IPS-NIHi7 (cell line): Measurements from ENCODE around the gene IL1RAPL1.
A peak's percentile ranks its signal among the peaks of the same experiment; 100 is the strongest.

Experiments used
- DNase-seq: peaks from one replicate; pipeline ENCODE4 v3.0.0; 2012; ENCODE audit warnings: mixed read lengths; ENCODE audit errors: extremely low spot score

The IL1RAPL1 gene

DNA sequence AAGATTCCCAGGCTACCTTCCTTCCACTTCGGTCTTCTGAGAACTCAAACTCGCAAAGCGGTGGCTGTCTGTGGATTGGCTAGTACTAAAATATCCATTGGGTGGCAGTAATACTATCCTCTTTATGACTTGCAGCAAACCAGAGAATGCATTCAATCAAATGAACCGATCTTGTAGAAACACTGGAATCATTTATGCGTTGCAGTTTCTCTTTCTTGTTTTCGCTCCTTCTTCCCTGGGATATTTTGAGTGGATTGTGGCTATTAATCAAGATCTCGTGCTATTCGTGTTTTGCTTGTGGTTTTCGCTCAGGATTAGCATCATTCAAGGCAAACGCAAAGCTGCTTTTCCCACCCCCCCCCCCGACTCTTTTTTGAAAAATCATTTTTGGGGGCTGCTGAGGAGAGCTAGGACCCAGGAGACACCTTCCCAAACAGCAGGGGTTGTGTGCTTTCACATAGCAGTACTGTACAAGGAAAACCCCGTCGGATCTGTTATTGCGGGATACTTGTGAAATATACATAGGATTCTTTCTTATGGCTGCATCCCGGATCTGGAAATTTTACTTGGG, at the start of gene IL1RAPL1:
Gene IL1RAPL1 (plus strand): TSS at position 466 of the 571 bp plus-strand sequence.
- DNase-seq: no peak

DNA sequence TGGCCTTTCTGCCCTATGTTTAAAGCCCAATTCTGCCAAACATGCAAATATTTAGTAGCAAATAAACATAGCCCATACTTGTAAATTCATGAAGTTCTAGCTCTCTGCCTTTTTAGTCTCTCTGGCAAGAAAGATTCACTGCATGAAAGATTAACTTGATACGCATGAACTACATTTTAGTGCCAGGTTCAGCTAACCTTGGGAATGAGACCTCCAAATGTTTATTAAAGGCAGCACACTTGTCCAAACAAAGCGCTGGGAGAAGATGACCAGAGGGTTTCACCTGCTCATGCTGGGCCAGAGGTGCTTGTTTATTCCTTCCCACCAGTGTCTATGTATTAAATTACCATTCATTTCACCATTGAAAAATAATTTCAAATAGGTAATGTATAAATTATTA, 44.5 kb upstream of the IL1RAPL1 start:
- no peak for DNase-seq

DNA sequence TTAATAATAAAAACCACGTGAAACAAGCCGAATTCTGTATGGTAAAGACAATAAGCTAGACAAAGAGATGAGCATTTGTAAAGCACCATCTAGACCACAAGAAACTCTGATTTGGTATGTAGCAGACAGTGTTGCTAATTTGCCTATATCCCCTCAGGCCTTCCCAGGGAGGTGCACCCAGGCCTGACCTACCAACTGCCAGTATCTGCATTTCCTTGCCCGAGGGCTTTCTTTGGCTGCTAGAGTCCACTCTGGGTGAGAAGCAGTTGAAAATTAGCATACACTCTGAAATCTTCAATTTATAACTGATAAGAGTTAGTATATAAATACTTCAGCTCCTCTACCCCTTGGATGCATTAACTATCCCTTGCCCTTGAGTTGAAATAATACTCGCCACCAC, 37.4 kb upstream of the IL1RAPL1 start:
- DNase-seq: peak; percentile 27

DNA sequence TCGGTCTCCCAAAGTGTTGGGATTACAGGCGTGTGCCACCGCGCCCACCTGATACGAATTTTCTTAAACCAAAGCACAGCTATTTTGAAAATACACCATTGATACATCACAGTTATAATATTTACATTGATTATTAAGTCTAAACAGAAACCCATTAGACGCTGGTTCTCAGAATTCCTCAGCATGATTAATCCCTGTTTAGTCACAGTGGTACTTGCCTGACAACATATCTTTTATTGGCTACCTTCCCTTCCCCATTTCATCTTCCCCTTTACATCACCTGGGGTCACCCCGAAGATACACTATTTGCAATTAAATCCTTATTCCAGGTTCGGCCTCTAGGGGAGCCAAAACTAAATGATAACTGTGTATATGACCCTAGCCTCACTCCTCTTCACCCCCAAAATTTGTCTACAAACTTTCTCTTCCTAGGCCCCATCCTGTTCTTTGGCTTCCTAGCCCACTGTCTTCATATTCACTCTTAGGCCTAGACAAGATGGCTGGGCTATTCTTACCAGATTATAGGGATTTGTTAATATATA, 36.8 kb upstream of the IL1RAPL1 start:
- DNase-seq: no peak

DNA sequence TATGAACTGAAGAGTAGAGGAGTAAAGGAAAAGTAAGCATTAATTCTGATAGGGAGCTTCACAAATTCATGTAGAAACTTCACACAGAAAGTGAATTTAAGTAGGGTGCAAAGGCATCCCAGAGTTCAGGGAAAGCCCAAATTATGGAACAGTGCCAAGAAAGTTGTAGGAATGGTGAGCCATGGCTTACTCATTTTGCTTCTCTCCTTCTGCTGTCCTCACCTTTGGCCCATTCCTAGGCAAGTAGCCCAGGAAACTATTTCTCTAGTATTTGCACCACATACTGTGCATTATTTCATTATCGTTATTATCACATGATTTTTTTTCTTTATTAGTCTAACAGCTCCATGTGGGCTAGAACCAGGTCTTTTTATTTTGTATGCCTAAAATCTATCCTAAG, 34.9 kb upstream of the IL1RAPL1 start:
- no peak for DNase-seq

DNA sequence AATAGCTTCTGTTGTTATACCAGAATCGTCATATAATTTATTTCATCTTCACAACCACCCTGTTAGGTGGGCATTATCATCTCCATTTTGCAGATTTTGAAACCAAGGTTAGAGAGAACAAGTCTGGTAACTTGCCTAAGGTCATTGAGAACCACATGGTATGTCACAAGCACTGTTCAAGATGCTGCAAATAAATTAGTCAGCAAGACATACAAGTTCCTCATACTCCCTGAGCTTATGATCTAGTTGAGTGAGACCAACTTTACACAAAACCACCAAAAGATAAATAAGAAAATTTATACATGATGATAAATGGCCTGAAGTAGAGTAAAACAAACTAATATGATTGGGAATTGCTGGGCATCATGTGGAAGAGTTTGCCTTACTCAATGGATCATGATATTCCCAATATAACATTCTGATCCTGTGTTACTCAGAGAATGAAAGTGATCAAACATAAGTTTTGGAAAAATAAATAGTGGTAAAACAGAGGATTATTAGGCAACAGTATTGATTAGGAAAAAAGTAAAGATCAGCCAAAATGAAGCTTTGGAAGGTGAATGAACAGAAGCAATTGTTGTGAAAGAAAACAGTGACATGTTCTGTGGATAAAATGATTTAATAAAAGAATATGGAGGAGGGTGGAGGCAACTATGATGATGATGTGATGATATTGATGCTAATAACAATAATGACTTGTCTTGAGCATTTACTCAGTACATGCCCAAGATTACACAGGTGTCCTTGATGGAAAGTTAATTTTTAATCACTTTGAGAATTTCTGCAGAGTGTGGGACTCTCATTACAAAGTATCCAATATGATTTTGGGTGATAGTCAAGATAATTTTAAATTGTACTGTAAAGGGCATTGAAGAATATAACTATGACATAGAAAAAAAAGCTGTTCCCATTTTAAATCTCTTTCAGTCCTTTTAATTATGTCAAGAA, 34.1 kb upstream of the IL1RAPL1 start:
- no peak for DNase-seq

DNA sequence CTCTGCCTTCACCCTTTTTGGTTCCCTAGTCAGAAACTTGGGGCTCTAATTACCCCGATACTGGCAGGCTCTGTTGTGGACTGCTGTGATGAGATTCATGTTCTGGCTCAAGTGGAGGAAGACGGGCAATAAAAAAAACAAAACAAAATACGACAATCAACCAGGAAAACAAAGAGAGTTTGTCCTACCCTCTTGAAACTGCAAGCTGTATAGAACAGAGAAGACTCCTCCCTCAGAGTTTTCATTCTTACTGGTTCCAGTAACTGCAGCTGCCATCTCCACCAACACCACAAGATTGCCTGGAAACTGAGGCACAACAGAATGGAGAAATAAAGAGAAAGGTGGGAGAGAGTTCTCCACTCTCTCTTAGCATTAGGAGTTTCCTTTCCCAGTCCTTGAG, 11.1 kb upstream of the IL1RAPL1 start:
- DNase-seq: no peak

DNA sequence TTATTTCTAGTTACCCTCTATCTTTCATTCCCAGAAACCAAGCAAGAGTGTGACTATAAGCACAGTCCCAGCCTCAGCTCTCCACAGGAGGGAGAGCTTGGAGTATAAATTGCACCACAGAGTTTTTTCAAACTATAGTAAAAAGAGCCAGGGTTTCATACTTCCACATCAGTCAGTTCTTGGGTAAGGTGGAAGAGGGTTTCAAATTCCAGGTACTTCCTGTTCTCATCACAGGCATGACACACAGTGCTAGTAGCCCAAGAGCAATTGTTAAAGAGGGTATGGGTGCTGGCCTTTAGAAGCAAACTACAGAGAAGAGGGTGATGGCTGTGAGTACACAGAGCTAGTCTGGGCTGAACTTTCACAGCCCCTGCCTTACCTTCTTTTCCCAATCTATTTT, 5.7 kb upstream of the IL1RAPL1 start:
- DNase-seq: no peak

DNA sequence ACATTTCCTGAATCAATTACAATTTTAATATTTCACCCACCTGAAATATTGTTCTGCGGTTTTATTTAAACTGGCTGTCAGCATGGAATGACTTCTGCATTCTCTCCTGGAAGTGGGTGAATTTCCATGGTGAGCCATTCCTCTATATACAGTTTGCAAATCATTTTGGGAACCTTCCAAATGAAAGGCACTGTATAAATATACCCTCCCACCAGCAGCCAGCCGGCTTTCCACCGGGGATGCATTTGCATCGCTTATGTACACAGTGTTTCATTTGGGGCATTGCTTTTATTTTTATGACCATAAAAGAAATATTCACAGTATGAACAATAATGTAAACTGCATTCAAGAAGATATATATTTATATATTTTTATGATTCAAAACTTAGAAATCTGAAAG, 4.7 kb upstream of the IL1RAPL1 start:
- no peak for DNase-seq

DNA sequence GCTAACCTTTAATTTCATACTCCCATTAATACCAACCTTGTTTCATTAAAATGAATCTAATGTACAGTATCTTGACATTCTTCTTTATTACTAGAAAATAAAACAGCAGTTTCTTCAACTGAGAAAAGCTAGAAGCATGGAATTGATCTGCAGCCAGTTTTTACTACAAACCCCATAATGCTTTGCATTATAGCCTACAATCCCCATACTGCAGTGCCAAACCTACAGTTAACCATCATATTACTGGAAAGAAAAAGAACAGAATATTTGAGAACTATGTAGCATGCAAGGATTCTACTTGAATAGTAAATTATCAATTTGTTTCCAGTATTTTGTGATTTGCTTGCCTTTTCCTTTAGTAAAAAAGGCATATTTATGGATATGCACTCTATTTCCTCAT, 3.2 kb upstream of the IL1RAPL1 start:
- DNase-seq: no peak

DNA sequence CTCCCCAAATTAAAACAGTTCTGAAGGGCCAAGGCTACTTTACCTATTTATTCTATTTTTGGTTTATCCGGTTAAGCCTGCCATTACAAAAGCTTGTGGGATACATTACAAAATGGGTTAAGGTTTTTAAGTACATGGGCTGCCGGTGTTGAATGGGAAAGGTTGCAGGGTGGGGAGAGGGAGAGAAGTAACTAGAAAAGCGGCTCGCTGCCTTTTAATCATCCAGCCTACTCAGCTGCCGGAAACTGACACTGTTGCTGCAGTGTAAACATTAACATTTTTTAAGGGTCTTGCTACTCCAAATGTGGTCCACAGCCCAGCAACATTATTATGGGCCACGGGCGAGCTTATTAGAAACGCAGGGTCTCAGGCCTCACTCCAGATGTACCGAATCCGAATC, 1.5 kb upstream of the IL1RAPL1 start:
- peak; percentile 16 for DNase-seq

DNA sequence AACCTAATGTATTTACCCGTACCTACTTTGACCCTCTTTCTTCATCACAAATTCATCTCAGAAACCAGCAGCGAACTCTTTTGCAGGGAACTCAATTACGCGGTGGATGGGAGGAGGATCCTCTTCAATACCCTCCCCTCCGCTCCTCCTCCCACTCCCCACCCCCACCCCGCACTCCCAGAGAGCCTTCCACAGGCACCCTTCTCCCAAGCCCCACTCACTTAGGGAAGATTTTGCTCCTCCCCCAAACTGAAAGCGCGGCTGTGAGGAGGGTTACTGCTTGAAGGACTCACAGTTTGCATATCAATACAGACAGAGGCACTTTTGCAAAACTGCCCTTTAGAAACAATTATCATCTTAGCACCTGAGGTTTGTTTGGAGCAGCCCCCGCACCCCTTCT, 960 bp upstream of the IL1RAPL1 start:
- peak; percentile 61 for DNase-seq

DNA sequence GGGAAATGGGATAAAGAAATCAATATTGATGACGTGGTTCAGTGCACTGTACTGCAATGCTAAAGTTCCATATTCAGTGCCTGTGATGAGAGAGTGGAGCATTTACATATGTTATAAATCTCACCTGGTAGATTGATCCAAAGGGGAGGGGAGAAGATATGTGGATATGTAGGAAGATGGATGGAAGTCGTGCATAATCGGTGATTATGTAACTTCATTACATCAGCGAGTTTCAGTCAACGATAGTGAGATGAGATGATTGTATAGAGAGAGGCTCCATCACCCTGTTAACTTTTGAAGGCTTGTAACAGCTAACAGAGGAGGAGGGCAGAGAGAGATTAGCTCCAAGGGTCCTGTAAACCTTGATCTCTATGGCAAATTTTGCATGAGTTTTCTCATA, 1.8 kb downstream of the IL1RAPL1 start:
- no peak for DNase-seq

DNA sequence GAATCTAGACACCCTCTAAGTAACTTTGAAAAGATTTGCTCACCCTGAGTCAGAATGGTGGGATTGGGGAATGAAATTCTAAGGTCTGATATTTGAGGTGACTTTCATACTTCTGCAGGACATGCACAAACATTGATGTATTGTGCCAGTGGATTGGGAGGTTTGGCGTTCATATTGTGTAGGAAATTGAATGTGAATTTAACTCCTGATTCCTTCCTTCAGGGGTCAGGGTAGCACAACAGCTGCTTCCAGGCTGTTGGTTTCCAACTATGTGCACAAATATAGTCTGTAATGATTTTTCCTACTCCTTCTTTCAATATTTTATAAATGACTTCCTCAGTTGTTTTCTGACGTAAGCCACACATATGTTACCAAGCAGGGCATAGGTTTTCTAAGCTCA, 3.1 kb downstream of the IL1RAPL1 start:
- no peak for DNase-seq

DNA sequence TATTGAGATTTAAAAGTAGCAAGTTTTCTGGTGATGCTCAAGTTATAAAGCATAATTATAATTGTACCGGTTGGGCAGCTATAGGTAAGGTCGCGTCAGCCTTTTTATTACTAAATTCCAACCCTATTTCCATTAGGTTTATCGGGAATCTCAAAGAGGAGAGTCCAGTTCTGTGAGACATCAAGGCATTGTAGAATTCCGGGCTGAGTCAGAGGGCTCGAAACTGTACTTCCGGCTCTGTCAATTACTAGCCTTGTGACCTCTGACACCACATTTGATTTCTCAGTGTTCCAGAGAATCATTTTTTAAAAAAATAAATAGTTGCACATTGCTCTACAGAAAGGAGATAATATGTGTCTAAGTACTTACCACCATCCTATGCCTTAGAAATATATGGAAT, 4.3 kb downstream of the IL1RAPL1 start:
- DNase-seq: no peak

DNA sequence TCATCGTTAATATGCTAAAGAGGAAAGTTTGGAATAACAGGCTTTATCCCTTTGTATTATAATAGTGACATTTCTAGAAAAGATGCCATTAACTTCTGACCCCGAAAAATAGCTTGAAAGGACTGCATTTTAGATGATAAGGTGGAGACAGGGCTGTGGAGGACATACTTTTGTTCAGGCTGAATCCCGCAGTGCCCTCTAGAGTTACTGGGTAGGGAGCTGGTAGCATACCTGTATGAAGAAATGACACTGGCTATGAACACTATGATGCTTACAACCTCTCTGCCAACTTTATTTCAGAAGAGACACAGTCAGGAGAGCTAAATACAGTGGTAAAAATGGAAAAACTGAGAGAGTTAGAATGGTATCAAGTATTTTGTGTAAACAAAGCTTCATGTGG, 8.1 kb downstream of the IL1RAPL1 start:
- no peak for DNase-seq

DNA sequence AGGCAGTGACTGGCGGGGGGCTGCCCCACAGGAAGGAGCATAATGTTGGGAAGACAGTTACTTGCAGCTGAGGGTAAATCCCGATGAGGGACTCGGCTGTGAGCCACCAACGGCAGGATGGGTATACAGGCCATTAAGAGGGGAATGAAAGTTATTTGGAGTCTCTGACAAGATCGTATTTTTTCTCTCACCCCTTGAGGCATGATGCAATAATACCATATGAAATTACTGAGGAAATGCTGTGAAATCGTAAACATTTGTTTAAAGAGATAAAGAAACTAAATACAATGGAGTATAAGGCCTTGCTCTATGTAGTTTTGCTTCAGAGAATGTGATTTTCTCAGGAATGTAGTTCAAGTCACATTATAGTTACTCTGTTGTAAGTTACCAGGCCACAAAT, 12.7 kb downstream of the IL1RAPL1 start:
- DNase-seq: no peak

DNA sequence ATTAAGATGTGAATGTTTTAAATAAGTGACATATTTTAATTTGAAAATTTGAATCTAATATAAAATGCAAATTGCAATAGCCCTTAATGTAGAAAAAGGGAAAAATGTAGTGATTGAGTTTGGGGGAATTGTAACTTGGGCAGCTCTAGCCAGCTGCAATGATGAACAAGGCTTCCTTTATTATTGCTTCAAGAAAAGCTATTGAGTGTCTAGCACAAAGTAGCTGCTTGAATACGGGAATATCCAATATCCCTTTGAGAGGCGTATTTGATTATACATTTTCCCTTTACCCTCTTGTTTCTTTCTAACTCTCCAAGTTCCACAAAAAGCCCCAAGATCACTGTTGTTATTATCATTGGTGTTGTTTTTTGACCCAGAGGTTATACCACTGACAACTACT, 21.8 kb downstream of the IL1RAPL1 start:
- no peak for DNase-seq

DNA sequence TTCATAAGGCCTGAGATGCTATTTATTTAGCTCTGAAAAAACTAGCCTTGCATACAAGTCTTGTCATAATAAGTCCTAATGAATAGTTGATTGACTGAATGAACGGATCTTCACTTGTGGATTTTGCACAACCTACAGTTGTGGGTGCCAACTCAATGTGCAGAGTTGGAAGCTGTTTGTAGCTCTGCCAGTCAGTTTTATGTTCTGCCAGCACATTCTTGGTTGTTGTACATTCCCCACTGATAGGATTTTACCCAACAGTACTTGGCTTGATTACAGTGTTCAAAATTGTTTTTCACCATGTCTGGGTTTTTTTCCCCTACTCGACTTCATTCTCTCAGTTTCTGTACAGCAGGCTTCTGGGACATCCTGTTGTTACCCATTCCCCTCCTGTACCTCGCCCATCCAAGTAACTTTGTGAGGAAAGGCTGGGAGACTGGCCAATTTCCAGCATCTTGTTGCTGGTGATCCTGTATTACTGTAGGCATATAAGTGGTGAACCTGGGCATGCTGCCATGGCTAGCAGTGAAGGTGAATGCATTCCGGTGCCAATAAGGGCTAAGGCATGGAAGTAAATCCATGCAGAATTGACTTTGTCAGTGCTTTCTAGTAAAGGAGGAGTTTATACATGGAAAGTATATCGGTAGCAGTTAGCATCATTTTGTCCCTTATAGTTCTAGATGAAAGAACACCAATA, 22.8 kb downstream of the IL1RAPL1 start:
- no peak for DNase-seq

DNA sequence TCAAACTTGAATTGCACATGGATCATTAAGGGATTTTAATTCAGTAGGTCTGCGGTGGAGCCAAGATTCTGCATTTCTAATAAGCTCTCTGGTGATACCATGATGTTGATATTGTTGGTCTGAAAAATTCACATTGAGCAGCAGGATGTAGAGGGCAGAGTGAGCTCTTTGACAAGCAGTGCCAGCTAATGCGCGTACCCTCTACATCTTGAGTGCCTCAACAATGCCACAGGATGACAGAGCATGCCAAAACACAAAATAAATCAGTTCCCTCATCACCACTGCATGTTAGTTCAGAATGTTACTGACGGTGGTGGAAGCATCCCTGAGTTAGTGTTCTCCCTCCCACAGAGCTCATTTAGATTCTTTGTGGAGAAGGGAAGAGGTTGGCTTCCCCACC, 23.5 kb downstream of the IL1RAPL1 start:
- DNase-seq: no peak

DNA sequence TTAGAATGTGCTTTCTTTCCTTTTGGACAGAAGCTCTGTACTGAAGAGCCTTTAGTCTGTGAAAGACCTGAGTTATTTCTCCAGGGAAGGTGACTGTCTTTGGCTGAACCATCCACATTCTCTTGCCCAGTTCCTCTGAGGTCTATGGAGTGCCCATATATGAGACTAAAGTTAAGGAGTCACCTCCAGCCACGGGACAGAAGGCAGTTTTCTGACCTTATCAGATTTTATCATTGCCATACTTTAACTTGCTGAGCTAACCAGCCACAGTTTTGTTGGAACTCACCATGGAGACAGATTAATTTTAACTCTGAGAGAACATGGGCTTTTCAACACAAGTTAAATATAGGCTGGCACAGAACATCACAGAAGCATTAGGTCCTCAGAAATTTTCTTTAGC, 26.3 kb downstream of the IL1RAPL1 start:
- no peak for DNase-seq

DNA sequence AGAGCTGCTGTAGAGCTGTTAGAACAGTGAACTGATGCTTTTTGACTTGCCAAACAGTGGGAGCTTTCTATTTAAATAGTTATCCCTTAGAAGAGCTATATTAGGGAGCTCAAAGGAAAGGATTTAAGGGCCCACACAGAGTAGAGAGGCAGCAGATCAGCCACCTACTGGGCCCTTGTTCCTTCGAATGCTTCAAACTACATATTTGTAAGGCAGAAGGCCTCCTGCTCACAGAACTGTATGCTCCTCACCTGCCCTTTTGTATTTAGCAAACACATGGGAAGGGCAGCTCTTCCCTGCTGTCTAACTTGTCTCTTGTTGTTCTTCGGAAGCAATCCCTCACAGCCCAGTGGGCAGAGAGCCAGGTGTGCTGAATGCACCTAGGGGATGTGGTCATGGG, 38.0 kb downstream of the IL1RAPL1 start:
- DNase-seq: peak; percentile 58

DNA sequence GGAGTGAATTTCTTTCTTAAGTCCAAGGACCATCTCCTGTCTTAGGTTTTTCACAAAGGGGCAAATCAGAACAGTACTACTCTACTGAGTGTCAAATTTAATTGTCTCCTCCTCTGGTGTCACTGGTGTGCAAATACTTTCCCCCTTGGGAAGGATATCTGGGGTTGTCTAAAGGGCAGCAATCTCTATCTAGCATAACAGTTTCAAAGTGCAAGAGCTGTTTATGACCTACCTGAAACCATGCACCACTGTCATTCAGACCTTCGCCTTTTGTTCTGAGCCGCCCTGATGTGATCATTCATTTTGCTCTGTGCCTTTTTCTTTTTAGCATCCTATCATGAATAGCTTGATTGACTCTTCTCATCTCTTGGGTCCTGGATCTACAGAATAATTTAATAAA, 39.3 kb downstream of the IL1RAPL1 start:
- DNase-seq: no peak
